ENCODE results near the gene RNASEH2C.
"Not testable (repeated sequence)": the region's sequence is repeated elsewhere in the genome, so short reads cannot be mapped to it uniquely, and the experiment has no call there.

The RNASEH2C gene

DNA sequence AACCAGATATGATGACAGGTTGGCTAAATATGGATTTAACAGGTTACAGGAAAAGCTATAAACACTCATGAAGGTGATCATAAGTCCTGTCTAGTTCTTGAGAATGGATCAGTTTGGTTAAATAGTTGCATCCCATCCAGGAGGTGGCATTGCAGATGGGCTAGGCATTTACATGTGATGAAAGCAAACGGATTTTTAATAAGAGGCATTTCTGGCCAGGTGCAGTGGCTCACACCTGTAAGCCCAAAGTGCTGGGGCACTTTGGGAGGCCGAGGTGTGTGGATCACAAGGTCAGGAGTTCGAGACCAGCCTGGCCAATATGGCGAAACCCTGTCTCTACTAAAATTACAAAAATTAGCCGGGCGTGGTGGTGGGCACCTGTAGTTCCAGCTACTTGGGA lies 37.1 kb downstream of the RNASEH2C start:
- not testable (repeated sequence) for DNase-seq

DNA sequence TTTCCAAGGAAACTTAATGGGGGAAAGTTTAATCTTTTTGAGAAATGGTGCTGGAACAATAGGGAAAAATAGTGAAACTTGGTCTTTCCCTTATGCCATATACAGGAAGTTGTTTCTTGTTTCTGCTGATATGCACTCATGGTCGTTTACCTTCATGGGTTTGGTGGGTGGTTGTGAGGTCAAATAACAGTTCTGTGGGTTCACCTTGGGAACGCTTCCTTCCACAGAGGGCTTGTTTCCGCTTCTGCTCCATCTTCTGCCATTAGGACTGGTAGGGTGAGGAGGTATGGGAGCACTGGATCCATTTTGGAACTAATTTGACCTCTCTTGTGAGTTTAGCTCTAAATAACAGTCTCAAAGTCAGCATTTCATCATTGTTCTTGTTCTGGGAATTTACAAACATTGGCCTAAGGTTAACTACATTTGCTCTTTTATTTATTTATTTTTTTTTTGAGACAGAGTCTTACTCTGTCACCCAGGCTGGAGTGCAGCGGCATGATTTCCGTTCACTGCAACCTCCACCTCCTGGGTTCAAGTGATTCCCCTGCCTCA lies 40.3 kb downstream of the RNASEH2C start:
- DNase-seq = no peak

DNA sequence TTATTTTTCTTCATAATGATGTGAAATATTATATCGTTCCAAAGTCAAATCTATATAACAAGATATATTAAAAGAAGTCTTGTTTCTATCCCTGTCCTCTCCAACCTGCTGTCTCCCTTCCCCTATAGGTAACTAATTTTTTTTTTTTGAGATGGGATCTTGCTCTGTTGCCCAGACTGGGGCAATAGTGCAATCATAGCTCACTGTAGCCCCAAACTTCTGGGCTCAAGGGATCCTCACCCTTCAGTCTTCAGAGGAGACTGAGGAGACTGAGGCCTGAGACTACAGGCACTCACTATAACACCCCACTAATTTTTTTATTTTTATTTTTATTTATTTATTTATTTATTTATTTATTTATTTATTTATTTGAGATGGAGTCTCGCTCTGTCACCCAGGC lies 47.6 kb downstream of the RNASEH2C start:
- no peak for DNase-seq

DNA sequence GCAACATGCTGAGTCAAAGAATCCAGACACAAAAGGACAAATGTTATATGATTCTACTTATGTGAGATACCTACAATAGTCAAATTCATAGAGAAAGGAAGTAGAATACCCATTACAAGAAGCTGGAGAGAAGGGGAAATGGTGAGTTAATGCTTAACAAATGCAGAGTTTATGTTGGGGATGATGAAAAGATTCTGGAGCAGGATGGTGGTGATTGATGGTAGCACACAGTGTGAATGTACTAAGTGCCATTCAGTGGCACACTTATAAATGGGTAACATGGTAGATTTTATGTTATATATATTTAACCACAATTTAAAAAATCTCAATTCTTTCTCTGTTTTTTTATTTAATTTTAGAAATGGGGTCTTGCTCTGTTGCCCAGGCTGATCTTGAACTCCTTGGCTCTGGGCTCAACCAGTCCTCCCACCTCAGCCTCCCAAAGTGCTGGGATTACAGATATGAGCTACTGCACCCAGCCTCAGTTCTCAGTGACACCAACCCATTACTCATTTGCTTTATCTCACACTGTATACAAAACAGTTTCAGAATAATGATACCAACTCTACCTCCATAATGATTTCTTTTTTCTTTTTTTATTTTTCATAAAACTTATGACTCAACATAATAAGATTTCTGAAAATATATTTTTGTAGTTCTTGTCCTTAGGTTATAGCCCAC lies 48.3 kb downstream of the RNASEH2C start:
- no peak for DNase-seq

Measured in central memory CD4-positive, alpha-beta T cell (primary cell).